Mesothelial cell of epicardium (in vitro differentiated cells): ENCODE data around the gene ABCE1. TPM values are rescaled to one million over a fixed set of nuclear protein-coding genes. Genes with fewer than 3 reads are reported as not detected.
"Not testable (repeated sequence)": the region's sequence is repeated elsewhere in the genome, so short reads cannot be mapped to it uniquely, and the experiment has no call there.

ENCODE experiments used
- DNase-seq, 2 experiments: peaks; one replicate each; pipeline ENCODE4 v3.0.0; 2021; ENCODE audit warnings: low spot score in 2 of 2; ENCODE audit not compliant: unreplicated experiment in 2 of 2
- H3K27ac Mint-ChIP-seq: 2 replicates; pipeline ENCODE4 v1.8.0; 2021; ENCODE audit warnings: mixed read lengths
- H3K27me3 Mint-ChIP-seq: 2 replicates; pipeline ENCODE4 v1.8.0; 2021; ENCODE audit warnings: low read depth, mixed read lengths
- H3K36me3 Mint-ChIP-seq: 2 replicates; pipeline ENCODE4 v1.8.0; 2021; ENCODE audit warnings: mixed read lengths
- H3K4me1 Mint-ChIP-seq: 2 replicates; pipeline ENCODE4 v1.8.0; 2021; ENCODE audit warnings: mixed read lengths
- H3K4me3 Mint-ChIP-seq: 2 replicates; pipeline ENCODE4 v1.8.0; 2021; ENCODE audit warnings: mild to moderate bottlenecking, moderate library complexity, mixed read lengths
- H3K9me3 Mint-ChIP-seq: 2 replicates; pipeline ENCODE4 v1.8.0; 2021; ENCODE audit warnings: mixed read lengths
- total RNA-seq: library from RNA; stranded (reverse); gene quantifications from 3 replicates; pipeline ENCODE4 v1.2.1, GENCODE V29; 2021
- TF ChIP-seq, protein P1 (sequence below): fragments of 200-600 bp; sonication (generic); IDR thresholded peaks from one replicate; pipeline ENCODE4 v1.5.0; 2021; ENCODE audit warnings: antibody characterized with exemption; ENCODE audit not compliant: unreplicated experiment

The ABCE1 gene
- total RNA-seq, 1 donor from 2014 or later, result 55.1 TPM

DNA sequence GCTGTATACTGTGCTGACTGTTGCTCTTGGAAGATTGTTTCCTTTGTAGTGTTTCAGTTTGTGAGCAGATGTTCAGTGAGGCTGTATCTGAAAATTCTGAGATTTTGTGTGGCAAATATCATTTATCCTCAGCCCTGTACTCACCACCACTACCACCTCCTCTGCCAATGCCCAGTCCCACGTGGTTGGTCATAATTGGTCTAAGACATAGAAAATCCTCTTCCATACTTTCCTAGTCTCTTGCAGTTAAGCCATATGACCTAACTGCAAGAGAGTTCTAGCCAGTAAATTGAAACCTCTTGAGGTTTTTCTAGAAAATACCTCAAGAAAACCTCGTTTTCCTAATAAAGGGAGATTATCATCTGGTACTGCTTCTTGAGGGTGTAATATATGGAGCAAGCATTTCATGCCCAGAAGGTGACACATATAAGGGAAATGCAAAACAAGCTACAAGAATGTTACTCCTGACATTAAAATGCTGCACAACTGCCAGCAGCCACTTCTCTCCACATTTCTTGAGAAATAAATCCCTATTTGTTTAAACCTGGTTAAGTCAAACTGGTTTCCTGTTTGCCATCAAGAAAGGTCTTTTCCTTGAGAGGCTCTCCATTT is 32.8 kb downstream of the ABCE1 start:
- H3K27me3 Mint-ChIP-seq, result no peaks in the 10 kb centered on the region
- no peak overlapping the region for H3K4me3 Mint-ChIP-seq
- H3K9me3 Mint-ChIP-seq, result no peaks in the 10 kb centered on the region
- H3K4me1 Mint-ChIP-seq, result peaks cover 4% of the 10 kb centered on the region
- TF ChIP-seq, protein P1, sequence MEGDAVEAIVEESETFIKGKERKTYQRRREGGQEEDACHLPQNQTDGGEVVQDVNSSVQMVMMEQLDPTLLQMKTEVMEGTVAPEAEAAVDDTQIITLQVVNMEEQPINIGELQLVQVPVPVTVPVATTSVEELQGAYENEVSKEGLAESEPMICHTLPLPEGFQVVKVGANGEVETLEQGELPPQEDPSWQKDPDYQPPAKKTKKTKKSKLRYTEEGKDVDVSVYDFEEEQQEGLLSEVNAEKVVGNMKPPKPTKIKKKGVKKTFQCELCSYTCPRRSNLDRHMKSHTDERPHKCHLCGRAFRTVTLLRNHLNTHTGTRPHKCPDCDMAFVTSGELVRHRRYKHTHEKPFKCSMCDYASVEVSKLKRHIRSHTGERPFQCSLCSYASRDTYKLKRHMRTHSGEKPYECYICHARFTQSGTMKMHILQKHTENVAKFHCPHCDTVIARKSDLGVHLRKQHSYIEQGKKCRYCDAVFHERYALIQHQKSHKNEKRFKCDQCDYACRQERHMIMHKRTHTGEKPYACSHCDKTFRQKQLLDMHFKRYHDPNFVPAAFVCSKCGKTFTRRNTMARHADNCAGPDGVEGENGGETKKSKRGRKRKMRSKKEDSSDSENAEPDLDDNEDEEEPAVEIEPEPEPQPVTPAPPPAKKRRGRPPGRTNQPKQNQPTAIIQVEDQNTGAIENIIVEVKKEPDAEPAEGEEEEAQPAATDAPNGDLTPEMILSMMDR, result no peak
- peaks cover 17% of the 10 kb centered on the region for H3K36me3 Mint-ChIP-seq
- H3K27ac Mint-ChIP-seq, result peak overlapping the region; percentile 44
- DNase-seq, result no peak

DNA sequence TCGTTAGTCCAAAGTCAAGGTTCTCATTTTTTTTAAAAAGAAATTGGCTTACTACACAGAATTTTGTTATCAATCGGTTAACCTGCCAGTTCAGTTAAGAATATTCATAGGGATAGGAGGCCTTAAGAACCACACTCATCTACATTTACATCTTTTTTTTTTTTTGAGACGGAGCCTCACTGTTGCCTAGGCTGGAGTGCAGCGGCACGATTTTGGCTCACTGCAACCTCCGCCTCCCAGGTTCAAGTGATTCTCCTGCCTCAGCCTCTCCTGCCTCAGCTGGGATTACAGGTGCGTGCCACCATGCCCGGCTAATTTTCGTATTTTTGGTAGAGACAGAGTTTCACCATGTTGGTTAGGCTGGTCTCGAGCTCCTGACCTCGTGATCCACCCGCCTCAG is 33.7 kb downstream of the ABCE1 start:
- Mint-ChIP-seq H3K27ac (no peak overlapping the region), H3K4me3 (no peak overlapping the region), H3K4me1 (peaks cover 4% of the 10 kb centered on the region), H3K27me3 (no peaks in the 10 kb centered on the region), H3K9me3 (no peaks in the 10 kb centered on the region), H3K36me3 (peaks cover 9% of the 10 kb centered on the region)
- TF ChIP-seq, protein P1, result no peak
- DNase-seq, result no peak

DNA sequence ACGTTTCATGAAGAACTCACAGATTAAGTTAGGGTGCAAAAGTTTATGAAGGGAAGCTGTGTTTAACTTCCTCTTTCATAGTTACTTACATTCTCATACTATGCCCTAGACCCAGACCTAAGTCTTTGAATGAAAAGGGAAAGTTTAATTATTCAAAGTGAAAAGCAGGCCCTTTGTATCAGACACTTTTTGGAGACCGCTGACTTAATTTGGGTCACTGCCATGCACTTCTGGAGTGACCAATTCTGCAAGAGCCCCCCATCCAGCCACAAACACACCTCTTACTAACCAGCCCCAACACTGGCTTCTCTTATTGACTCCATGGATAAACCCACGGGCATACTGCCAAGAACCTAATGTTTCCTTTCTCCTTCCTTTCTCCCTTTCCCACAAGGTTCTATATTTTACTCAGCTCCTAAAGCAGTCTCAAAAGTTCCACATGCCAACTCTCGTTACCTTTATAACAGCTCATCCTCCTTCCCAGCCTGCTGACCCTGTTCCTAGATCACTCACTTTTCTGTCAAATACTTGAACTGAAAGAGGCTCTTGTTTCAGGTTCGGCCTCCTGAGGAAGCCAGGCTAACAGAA is 34.5 kb downstream of the ABCE1 start:
- Mint-ChIP-seq H3K4me1 (peaks cover 4% of the 10 kb centered on the region), H3K9me3 (no peaks in the 10 kb centered on the region), H3K4me3 (no peak overlapping the region), H3K27me3 (no peaks in the 10 kb centered on the region), H3K36me3 (peaks cover 11% of the 10 kb centered on the region), H3K27ac (peak overlapping the region; percentile 28)
- DNase-seq, result no peak
- TF ChIP-seq, protein P1, result no peak

DNA sequence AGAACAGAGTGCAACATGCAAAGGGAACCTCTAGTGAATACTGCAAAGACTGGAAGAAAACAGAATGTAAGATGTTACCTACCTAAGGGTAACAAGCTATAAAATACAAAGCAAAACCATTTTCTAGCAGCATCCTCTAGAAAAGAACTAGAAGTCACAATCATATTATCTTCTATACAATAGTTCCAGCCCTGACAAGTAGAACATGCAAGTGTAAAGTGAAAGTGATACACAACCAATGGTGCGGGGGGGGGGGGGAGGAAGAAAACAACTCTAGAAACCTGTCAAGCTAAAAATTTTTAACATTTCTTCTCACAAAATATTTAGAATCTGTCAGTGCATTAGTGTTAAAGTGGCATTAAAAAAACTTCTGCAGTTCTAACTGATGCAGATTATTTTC is 38.1 kb downstream of the ABCE1 start:
- H3K36me3 Mint-ChIP-seq, result peaks cover 28% of the 10 kb centered on the region
- H3K27ac Mint-ChIP-seq, H3K4me1 Mint-ChIP-seq, H3K9me3 Mint-ChIP-seq, H3K4me3 Mint-ChIP-seq, DNase-seq, H3K27me3 Mint-ChIP-seq: not testable (repeated sequence)

DNA sequence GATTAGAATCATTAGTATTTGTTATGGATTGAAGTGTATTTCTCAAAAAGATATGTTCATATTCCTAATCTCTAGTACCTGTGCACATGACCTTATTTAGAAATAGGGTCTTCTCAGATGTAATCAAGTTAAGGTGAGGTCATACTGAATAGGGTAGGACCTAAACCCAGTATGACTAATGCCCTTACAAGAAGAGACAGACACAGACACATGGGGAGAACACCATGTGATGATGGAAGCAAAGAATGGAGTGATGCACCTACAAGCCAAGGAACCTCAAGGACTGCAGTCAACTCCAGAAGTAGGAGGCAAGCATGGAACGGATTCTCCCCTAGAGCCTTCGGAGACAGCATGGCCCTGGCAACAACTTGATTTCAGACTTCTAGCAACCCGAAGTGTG is 50.9 kb downstream of the ABCE1 start:
- Mint-ChIP-seq H3K4me1 (no peaks in the 10 kb centered on the region), H3K27ac (no peak overlapping the region), H3K9me3 (no peaks in the 10 kb centered on the region), H3K27me3 (no peaks in the 10 kb centered on the region), H3K36me3 (peaks cover 47% of the 10 kb centered on the region), H3K4me3 (no peak overlapping the region)
- TF ChIP-seq, protein P1, result no peak
- DNase-seq, result no peak

DNA sequence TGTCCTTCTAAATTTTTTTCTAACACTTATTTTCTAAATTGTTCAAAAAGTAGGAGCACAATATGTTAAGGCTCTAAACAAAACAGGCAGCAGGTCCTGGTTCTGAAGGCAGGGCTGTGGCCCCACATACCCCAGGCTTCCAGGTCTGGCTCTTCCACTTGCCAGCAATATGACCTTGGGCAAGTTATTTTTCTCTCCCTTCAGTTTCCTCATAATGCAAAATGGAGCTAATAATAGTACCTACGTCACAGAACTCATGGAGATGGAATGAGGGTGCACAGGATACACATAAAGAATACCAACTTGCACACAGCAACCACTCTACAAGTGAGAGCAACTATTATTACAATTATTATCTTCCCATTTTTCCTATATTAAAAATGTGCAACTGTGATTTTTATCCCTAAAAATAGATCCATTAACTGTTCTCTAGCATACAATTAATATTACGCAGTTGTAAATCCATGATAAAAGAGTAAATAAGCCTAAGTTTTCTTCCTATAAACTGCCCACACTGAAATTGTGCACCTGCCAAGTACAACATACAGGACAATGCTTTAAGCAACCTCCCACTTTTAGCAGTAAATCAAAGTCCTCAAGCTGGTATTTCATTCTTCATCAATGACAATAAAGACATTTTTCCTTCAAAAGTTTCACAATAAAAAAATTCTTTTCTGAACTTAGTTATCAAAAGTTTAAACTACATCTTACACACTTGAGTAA is 55.2 kb downstream of the ABCE1 start:
- Mint-ChIP-seq H3K27me3 (no peaks in the 10 kb centered on the region), H3K4me1 (no peaks in the 10 kb centered on the region), H3K9me3 (no peaks in the 10 kb centered on the region), H3K4me3 (no peak overlapping the region), H3K36me3 (peaks cover 38% of the 10 kb centered on the region), H3K27ac (no peak overlapping the region)
- no peak for DNase-seq
- TF ChIP-seq, protein P1, result no peak
